Fibroblast of skin of right quadriceps (primary cell): ENCODE measurements around the gene DNAJB12.
"Not testable (repeated sequence)": the region's sequence is repeated elsewhere in the genome, so short reads cannot be mapped to it uniquely, and the experiment has no call there.

Experiments used
- DNase-seq: peaks from one replicate; pipeline ENCODE4 v3.0.0-alpha.2; 2013

The DNAJB12 gene

GRCh38 chr10:72330069-72330426, 24.7 kb downstream of the DNAJB12 start:
- DNase-seq = no peak

- no peak for DNase-seq
These were observed 25.2 kb downstream of the DNAJB12 start for GRCh38 chr10:72329290-72330068.

DNA sequence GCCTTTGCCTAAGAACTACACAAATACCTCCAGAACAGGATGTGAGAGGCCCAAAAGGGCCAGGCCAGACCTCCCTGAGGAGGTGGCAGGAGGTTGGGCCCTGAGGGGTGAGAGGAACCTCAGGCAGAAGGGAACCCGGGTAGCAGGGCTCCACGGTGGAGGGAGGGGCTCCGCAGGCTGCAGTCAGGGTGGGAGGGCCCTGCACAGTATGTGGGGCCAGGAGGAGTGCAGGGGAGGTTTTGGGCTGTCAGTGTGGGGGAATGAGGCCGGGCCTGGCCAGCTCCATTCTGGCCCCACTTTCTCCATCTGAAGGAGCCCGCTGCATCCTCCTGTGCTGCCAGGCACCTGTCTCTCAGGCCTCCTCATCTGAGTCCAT, 25.9 kb downstream of the DNAJB12 start:
- DNase-seq = no peak

- DNase-seq = peak; percentile 62
These were observed 26.5 kb downstream of the DNAJB12 start for GRCh38 chr10:72328045-72328828.

DNA sequence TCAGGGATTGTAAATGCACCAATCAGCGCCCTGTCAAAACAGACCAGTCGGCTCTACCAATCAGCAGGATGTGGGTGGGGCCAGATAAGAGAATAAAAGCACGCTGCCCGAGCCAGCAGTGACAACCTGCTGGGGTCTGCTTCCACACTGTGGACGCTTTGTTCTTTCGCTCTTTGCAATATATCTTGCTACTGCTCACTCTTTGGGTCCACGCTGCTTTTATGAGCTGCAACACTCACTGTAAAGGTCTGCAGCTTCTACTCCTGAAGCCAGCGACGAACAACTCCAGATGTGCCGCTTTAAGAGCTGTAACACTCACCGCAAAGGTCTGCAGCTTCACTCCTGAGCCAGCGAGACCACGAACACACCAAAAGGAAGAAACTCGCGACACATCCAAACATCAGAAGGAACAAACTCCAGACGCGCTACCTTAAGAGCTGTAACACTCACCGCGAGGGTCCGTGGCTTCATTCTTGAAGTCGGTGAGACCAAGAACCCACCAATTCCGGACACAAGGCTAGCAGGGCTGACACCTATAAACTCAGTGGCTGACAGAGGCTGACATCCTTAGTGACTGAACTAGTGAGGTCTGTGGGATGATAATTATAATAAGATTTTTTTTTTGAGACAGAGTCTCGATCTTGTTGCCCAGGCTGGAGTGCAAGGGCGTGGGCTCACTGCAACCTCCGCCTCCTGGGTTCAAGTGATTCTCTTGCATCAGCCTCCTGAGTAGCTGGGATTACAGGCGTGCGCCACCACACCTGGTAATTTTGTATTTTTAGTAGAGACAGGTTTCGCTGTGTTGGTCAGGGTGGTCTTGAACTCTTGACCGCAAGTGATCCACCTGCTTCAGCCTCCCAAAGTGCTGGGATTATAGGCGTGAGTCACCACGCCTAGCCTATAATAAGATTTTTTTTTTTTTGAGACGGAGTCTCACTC, 27.8 kb downstream of the DNAJB12 start:
- DNase-seq = not testable (repeated sequence)

- not testable (repeated sequence) for DNase-seq
These were observed 29.2 kb downstream of the DNAJB12 start for GRCh38 chr10:72325243-72326175.

- DNase-seq = no peak
These were observed 30.9 kb downstream of the DNAJB12 start for GRCh38 chr10:72323771-72324191.

DNA sequence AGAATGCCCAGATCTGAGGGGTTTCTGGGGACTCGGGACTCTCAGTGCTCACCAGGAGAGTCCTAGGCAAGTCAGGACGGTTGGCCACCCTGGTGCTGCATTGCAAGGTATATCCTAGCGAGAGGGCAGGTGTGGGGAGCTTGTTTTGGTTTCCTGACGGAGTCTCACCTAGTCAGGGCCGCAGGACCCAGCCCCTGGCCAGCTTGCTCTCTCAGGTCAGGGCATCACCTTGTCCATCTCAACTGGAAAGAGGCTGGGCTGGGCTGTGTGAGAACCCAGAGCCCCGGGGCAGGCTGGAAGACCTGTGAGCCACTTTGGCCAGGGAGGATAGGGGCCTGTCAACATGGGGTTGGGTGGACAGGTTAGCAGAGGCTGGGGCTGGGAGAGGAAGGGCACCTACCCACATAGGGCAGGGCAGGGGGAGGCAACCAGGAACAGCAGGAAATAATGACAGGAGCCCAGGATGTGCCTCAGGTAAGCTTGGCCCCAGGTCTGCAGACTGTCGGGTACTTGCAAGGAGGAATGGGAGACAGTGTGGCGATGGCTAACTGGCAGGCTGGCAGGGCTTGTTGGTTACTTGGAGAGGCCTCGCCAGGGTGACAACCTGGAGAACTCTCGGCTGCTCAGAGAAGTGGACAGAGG, 31.5 kb downstream of the DNAJB12 start:
- DNase-seq = no peak

- no peak for DNase-seq
These were observed 32.2 kb downstream of the DNAJB12 start for GRCh38 chr10:72322280-72323058.

DNA sequence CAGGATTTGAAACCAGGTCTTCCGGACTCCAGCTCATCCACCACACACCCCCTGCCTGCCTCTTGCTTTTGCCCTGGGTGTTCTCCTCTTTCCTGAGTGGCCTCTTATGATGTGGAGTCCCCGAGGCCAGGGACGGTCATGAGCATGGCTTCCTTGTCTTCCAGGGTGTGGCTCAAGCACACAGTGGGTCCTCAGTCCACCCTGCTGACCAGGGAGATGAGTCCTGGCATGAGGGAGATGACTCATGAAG, 32.8 kb downstream of the DNAJB12 start:
- no peak for DNase-seq

GRCh38 chr10:72321248-72322029, 33.3 kb downstream of the DNAJB12 start:
- no peak for DNase-seq

DNA sequence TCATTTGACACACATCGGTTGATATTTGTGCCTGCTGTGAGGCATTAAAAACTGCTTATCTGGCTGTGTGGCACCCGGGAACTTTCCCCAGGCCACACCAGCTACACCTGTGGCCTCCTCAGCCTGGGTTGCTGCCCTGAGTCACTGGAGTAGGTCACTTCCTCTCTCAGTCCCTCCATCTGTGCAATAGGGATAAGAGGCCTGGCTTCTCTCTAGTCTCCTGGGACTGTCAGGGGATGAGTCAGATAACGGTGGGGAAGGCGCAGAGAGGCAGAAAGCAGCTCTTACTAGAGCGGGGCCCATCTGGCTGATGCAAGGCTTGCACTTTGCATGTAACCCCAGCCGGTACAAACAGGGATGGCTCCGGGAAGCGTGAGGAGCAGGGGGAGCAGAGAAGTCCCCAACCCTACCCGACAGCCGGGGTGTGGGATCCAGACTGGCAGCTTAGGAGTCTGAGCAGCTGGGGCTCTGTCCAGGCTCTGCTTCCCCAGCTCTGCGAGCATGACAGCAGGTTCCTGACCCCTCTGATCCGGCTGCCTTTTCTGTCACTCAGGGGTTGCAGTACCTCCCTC, 34.0 kb downstream of the DNAJB12 start:
- DNase-seq = peak; percentile 100

- DNase-seq = peak; percentile 96
These were observed 35.1 kb downstream of the DNAJB12 start for GRCh38 chr10:72319416-72320254.

- DNase-seq = no peak
These were observed 36.1 kb downstream of the DNAJB12 start for GRCh38 chr10:72318418-72319262.

DNA sequence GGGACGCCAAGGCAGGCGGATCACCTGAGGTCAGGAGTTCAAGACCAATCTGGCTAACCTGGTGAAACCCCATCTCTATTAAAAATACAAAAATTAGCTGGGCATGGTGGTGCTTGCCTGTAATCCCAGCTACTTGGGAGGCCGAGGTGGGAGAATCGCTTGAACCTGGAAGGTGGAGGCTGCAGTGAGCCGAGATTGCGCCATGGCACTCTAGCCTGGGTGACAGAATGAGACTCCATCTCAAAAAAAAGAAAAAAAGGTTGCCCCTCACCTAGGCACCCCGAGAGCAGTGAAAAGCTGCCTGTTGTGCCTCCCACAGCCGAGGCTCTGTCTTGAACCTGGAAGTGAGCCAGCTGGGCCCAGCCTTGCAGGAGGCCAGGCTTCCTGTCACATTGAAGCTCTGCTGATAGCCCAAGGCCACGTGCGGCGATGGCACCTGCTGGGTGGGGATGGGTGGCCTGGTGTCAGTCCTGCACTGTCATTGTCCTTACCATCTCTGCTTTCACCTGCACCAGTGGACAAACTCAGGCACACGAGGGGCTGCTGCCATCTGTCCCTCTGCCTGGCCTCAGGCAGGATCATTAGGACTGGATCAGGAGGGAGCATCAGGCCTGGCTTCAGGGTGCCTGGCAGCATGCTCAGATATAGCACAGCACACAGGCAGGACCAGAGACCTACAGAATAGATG, 37.8 kb downstream of the DNAJB12 start:
- no peak for DNase-seq

GRCh38 chr10:72316386-72316700, 38.4 kb downstream of the DNAJB12 start:
- DNase-seq = no peak
